Suprapubic skin (tissue), 4 donors: ENCODE results near the gene TCERG1L. TPM values are rescaled to one million over a fixed set of nuclear protein-coding genes. Genes with fewer than 3 reads are reported as not detected.

ENCODE experiments used
- DNase-seq, 2 donors: peaks; one replicate each; pipeline ENCODE4 v3.0.0-alpha.2; 2019; ENCODE audit warnings: low spot score in 2 of 2
- H3K27ac ChIP-seq: fragments of 200-600 bp; sonication (generic); one replicate; pipeline ENCODE4 v1.5.1; 2019
- H3K27me3 ChIP-seq: fragments of 200-600 bp; sonication (generic); one replicate; pipeline ENCODE4 v1.5.1; 2019
- H3K36me3 ChIP-seq: fragments of 200-600 bp; sonication (generic); one replicate; pipeline ENCODE4 v1.5.1; 2019
- H3K4me1 ChIP-seq: fragments of 200-600 bp; sonication (generic); one replicate; pipeline ENCODE4 v1.5.1; 2019
- H3K4me3 ChIP-seq: fragments of 200-600 bp; sonication (generic); one replicate; pipeline ENCODE4 v1.5.1; 2019; ENCODE audit warnings: mild to moderate bottlenecking
- H3K9me3 ChIP-seq: fragments of 200-600 bp; sonication (generic); one replicate; pipeline ENCODE4 v1.5.1; 2019
- CTCF ChIP-seq, 2 donors: fragments of 200-600 bp in 1 of 2; fragments of 450-650 bp in 1 of 2; sonication (generic) in 1 of 2; IDR thresholded peaks; one replicate each; pipeline ENCODE4 v1.5.1; 2016 to 2019; ENCODE audit warnings: antibody characterized with exemption in 2 of 2, mild to moderate bottlenecking in 1 of 2, moderate library complexity in 1 of 2
- EP300 ChIP-seq: sonication (generic); formaldehyde crosslinking; IDR thresholded peaks from one replicate; pipeline ENCODE4 v1.6.1; 2017; ENCODE audit warnings: antibody characterized with exemption
- POLR2A ChIP-seq, 2 donors: fragments of 450-650 bp; IDR thresholded peaks; one replicate each; pipeline ENCODE4 v1.6.1; 2017; ENCODE audit warnings: antibody characterized with exemption in 2 of 2, mild to moderate bottlenecking in 2 of 2, moderate library complexity in 2 of 2
- POLR2AphosphoS5 ChIP-seq, 3 donors: sonication (generic); formaldehyde crosslinking; IDR thresholded peaks; one replicate each; pipeline ENCODE4 v1.6.1; 2017; ENCODE audit warnings: antibody characterized with exemption in 3 of 3
- whole genome bisulfite sequencing: methylation state at CpG from one replicate; pipeline ENCODE4 v1.1.5; 2018; 5-methylcytosine and 5-hydroxymethylcytosine counted together
- total RNA-seq, 4 donors: library from RNA; depleted of rRNA; stranded (reverse); fragments of >200 nt; gene quantifications; one replicate each; pipeline ENCODE4 v1.1.0, GENCODE V29; 2016

TCERG1L gene
- total RNA-seq, 4 donors from 2014 or later, result 0.32 to 1.0 (median 0.51) TPM

GRCh38 chr10:131148270-131148669 is 163.3 kb downstream of the TCERG1L start:
- TF ChIP-seq CTCF (IDR thresholded peaks at IDR 0.05), result no peak
- no peak for TF ChIP-seq POLR2A (IDR thresholded peaks at IDR 0.05)
- no peak for TF ChIP-seq EP300
- no peak for TF ChIP-seq POLR2AphosphoS5 (IDR thresholded peaks at IDR 0.05)
- 92% methylated on average over 3 of the region's 3 CpGs for WGBS
- Histone ChIP-seq H3K4me3 (no peak overlapping the region), H3K9me3 (peaks cover 3% of the 10 kb centered on the region), H3K27ac (no peak overlapping the region), H3K4me1 (peaks cover 4% of the 10 kb centered on the region), H3K36me3 (no peaks in the 10 kb centered on the region), H3K27me3 (peaks cover 13% of the 10 kb centered on the region)
- DNase-seq, result no peak

- Histone ChIP-seq H3K36me3 (no peaks in the 10 kb centered on the region), H3K27ac (no peak overlapping the region)
- 55% methylated on average over 15 of the region's 27 CpGs for WGBS
These were observed 164.1 kb downstream of the TCERG1L start for GRCh38 chr10:131147301-131147975.

GRCh38 chr10:131146790-131147189 is 164.7 kb downstream of the TCERG1L start:
- Histone ChIP-seq H3K4me3 (no peak overlapping the region), H3K4me1 (peaks cover 4% of the 10 kb centered on the region), H3K36me3 (no peaks in the 10 kb centered on the region), H3K27ac (no peak overlapping the region), H3K9me3 (peaks cover 3% of the 10 kb centered on the region), H3K27me3 (peaks cover 11% of the 10 kb centered on the region)
- TF ChIP-seq CTCF (IDR thresholded peaks at IDR 0.05) (no peak), POLR2AphosphoS5 (IDR thresholded peaks at IDR 0.05) (no peak), EP300 (no peak), POLR2A (IDR thresholded peaks at IDR 0.05) (no peak)
- WGBS, result 83% methylated on average over 5 of the region's 9 CpGs
- DNase-seq, result no peak

More at GRCh38 chr10:131147301-131147975, 164.1 kb downstream of the TCERG1L start:
- Histone ChIP-seq H3K9me3 (peaks cover 3% of the 10 kb centered on the region), H3K4me3 (no peak overlapping the region), H3K27me3 (peaks cover 11% of the 10 kb centered on the region), H3K4me1 (peaks cover 4% of the 10 kb centered on the region)
- no peak for DNase-seq
- TF ChIP-seq EP300 (no peak), POLR2AphosphoS5 (IDR thresholded peaks at IDR 0.05) (no peak), CTCF (IDR thresholded peaks at IDR 0.05) (no peak), POLR2A (IDR thresholded peaks at IDR 0.05) (no peak)

GRCh38 chr10:131145756-131146155 is 165.8 kb downstream of the TCERG1L start:
- no peak overlapping the region for H3K4me3 ChIP-seq
- WGBS, result 51% methylated on average over 6 of the region's 6 CpGs

More at GRCh38 chr10:131145756-131146155, 165.8 kb downstream of the TCERG1L start:
- peaks cover 4% of the 10 kb centered on the region for H3K4me1 ChIP-seq
- H3K27me3 ChIP-seq, result peaks cover 16% of the 10 kb centered on the region
- DNase-seq, result no peak
- H3K9me3 ChIP-seq, result peaks cover 3% of the 10 kb centered on the region
- no peak for TF ChIP-seq CTCF (IDR thresholded peaks at IDR 0.05)
- H3K27ac ChIP-seq, result no peak overlapping the region
- no peaks in the 10 kb centered on the region for H3K36me3 ChIP-seq
